ENCODE measurements around the gene PRAMEF14. TPM values are rescaled to one million over a fixed set of nuclear protein-coding genes. Genes with fewer than 3 reads are reported as not detected.
"Not testable (repeated sequence)": the region's sequence is repeated elsewhere in the genome, so short reads cannot be mapped to it uniquely, and the experiment has no call there.

Gene PRAMEF14
- total and polyA plus RNA-seq, 2 of the 4 experiments (the other 2 are of a cell fraction), result not detected

DNA sequence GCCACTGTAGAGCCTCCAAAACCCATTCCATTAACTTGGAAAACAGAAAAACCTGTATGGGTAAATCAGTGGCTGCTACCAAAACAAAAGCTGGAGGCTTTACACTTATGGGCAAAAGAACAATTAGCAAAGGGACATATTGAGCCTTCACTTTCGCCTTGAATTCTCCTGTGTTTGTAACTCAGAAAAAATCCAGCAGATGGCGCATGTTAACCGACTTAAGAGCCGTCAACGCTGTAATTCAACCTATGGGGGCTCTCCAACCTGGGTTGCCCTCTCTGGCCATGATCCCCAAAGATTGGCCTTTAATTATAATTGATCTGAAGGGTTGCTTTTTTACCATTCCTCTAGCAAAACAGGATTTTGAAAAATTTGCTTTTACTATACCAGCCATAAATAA, 9.8 kb upstream of the PRAMEF14 start:
- dilution Hi-C loops (cut with HindIII; ENCODE audit: low sequenced_read_pairs, unreplicated experiment); H3K4ac ChIP-seq (ENCODE audit: low read depth, low read length); ATAC-seq (ENCODE audit: low read depth); H2BK20ac ChIP-seq (ENCODE audit: low read depth, low read length); H4K8ac ChIP-seq (ENCODE audit: low read depth in 2 of 2, low read length in 2 of 2); H3K56ac ChIP-seq (ENCODE audit: extremely low read depth, insufficient read depth, low read length); H3K36me3 ChIP-seq (ENCODE audit: control insufficient read depth, insufficient read depth, low read length); H4K91ac ChIP-seq (ENCODE audit: insufficient read depth, low read depth, low read length); H3K4me3 ChIP-seq (ENCODE audit: insufficient read depth, low read depth, low read length); H3K9me1 ChIP-seq (ENCODE audit: insufficient read depth, low read length); POLR2A ChIA-PET (ENCODE audit: unreplicated experiment); in situ Hi-C loops (cut with MboI; ENCODE audit: low sequenced_read_pairs); H2AK5ac ChIP-seq (ENCODE audit: low read depth, low read length); H4K5ac ChIP-seq (ENCODE audit: low read depth, low read length); H2AK9ac ChIP-seq (replicated peaks; ENCODE audit: low read depth, low read length, poor library complexity); CTCF ChIA-PET; H3K9me3 ChIP-seq (ENCODE audit: control insufficient read depth, insufficient read depth, low read length); H3K27ac ChIP-seq (ENCODE audit: insufficient read depth, low read length); H2BK5ac ChIP-seq (ENCODE audit: low read depth, low read length, poor library complexity, severe bottlenecking); H2BK15ac ChIP-seq (ENCODE audit: low read depth, low read length); BruUV-seq (replicated peaks); H4K20me1 ChIP-seq (ENCODE audit: insufficient read depth, low read length); H3K79me1 ChIP-seq (ENCODE audit: low read depth in 1 of 2, low read length in 2 of 2); H2AFZ ChIP-seq (replicated peaks; ENCODE audit: low read length, poor library complexity); H3K23ac ChIP-seq (ENCODE audit: low read depth, low read length); H3K9ac ChIP-seq (ENCODE audit: low read depth, low read length); H3K27me3 ChIP-seq (ENCODE audit: control insufficient read depth, insufficient read depth, low read length); H3K4me2 ChIP-seq (ENCODE audit: low read depth, low read length); H2BK120ac ChIP-seq (ENCODE audit: low read depth, low read length); H3K18ac ChIP-seq (ENCODE audit: low read depth, low read length); H3K14ac ChIP-seq (replicated peaks; ENCODE audit: low read depth, low read length); H3K4me1 ChIP-seq (ENCODE audit: control insufficient read depth, insufficient read depth, low read length): not testable (repeated sequence)
- DNase-seq, result peak; percentile 22
- peak; percentile 35 for TF ChIP-seq RAD21 (IDR thresholded peaks at IDR 0.05; ENCODE audit: low read length)
- TF ChIP-seq, protein P1, sequence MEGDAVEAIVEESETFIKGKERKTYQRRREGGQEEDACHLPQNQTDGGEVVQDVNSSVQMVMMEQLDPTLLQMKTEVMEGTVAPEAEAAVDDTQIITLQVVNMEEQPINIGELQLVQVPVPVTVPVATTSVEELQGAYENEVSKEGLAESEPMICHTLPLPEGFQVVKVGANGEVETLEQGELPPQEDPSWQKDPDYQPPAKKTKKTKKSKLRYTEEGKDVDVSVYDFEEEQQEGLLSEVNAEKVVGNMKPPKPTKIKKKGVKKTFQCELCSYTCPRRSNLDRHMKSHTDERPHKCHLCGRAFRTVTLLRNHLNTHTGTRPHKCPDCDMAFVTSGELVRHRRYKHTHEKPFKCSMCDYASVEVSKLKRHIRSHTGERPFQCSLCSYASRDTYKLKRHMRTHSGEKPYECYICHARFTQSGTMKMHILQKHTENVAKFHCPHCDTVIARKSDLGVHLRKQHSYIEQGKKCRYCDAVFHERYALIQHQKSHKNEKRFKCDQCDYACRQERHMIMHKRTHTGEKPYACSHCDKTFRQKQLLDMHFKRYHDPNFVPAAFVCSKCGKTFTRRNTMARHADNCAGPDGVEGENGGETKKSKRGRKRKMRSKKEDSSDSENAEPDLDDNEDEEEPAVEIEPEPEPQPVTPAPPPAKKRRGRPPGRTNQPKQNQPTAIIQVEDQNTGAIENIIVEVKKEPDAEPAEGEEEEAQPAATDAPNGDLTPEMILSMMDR (conservative IDR thresholded peaks at IDR 0.05; ENCODE audit: low read depth, low read length), result peak; percentile 36
- intact Hi-C loops (cut with micrococcal nuclease), result loop anchor here (5.0 kb wide), 1 partner anchor 606 kb away; no protein-coding TSS in a partner anchor
- no CpG with 5 or more reads among the region's 5 CpGs for WGBS, 2 experiments (ENCODE audit: extremely low coverage in 2 of 2, insufficient read length in 1 of 2)

DNA sequence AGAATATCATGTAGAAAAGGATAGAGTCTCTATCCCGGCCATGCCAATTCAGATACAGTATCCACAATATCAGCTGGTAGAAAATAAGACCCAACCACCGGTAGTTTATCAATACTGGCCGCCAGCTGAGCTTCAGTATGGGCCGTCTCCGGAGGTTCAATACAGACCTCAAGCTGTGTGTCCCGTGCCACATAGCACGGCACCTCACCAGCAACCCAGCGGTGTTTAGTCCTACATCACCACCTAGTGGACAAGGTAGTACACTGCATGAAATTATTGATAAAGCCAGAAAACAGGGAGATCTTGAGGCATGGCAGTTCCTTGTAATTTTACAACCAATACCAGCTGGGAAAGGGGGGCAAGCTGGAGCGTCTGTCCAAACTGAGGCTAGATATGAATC, 7.5 kb upstream of the PRAMEF14 start:
- dilution Hi-C loops (cut with HindIII; ENCODE audit: low sequenced_read_pairs, unreplicated experiment); H3K36me3 ChIP-seq (ENCODE audit: control insufficient read depth, insufficient read depth, low read length); H2BK5ac ChIP-seq (ENCODE audit: low read depth, low read length, poor library complexity, severe bottlenecking); H2BK15ac ChIP-seq (ENCODE audit: low read depth, low read length); H2AK9ac ChIP-seq (replicated peaks; ENCODE audit: low read depth, low read length, poor library complexity); H3K56ac ChIP-seq (ENCODE audit: extremely low read depth, insufficient read depth, low read length); H4K91ac ChIP-seq (ENCODE audit: insufficient read depth, low read depth, low read length); H3K79me1 ChIP-seq (ENCODE audit: low read depth in 1 of 2, low read length in 2 of 2); H3K9me1 ChIP-seq (ENCODE audit: insufficient read depth, low read length); H3K27me3 ChIP-seq (ENCODE audit: control insufficient read depth, insufficient read depth, low read length); H4K20me1 ChIP-seq (ENCODE audit: insufficient read depth, low read length); ATAC-seq (ENCODE audit: low read depth); H4K8ac ChIP-seq (ENCODE audit: low read depth in 2 of 2, low read length in 2 of 2); H3K23ac ChIP-seq (ENCODE audit: low read depth, low read length); H2AK5ac ChIP-seq (ENCODE audit: low read depth, low read length); H3K9ac ChIP-seq (ENCODE audit: low read depth, low read length); DNase-seq; POLR2A ChIA-PET (ENCODE audit: unreplicated experiment); CTCF ChIA-PET; H3K4me1 ChIP-seq (ENCODE audit: control insufficient read depth, insufficient read depth, low read length); H3K14ac ChIP-seq (replicated peaks; ENCODE audit: low read depth, low read length); BruUV-seq (replicated peaks); H2AFZ ChIP-seq (replicated peaks; ENCODE audit: low read length, poor library complexity); H3K4me2 ChIP-seq (ENCODE audit: low read depth, low read length); H3K18ac ChIP-seq (ENCODE audit: low read depth, low read length); H3K4ac ChIP-seq (ENCODE audit: low read depth, low read length); H4K5ac ChIP-seq (ENCODE audit: low read depth, low read length); H2BK20ac ChIP-seq (ENCODE audit: low read depth, low read length); H3K4me3 ChIP-seq (ENCODE audit: insufficient read depth, low read depth, low read length); H3K27ac ChIP-seq (ENCODE audit: insufficient read depth, low read length); H2BK120ac ChIP-seq (ENCODE audit: low read depth, low read length); H3K9me3 ChIP-seq (ENCODE audit: control insufficient read depth, insufficient read depth, low read length); in situ Hi-C loops (cut with MboI; ENCODE audit: low sequenced_read_pairs); intact Hi-C loops (cut with micrococcal nuclease): not testable (repeated sequence)
- no CpG with 5 or more reads among the region's 9 CpGs for WGBS, 2 experiments (ENCODE audit: extremely low coverage in 2 of 2, insufficient read length in 1 of 2)

All from IMR-90 (cell line).